Lung (tissue), 12 donors: ENCODE data around the gene APOBEC3B. TPM values are rescaled to one million over a fixed set of nuclear protein-coding genes. Genes with fewer than 3 reads are reported as not detected.
"Not testable (repeated sequence)": the region's sequence is repeated elsewhere in the genome, so short reads cannot be mapped to it uniquely, and the experiment has no call there.

Experiments used
- ATAC-seq: fragments of 200-7000 bp; cut with Tn5 transposase; one replicate; pipeline ENCODE4 v1.9.1; 2020; ENCODE audit warnings: moderate number of reproducible peaks; ENCODE audit not compliant: insufficient read depth, low FRiP score
- DNase-seq, 3 donors: peaks; one replicate each; pipeline ENCODE4 v3.0.0-alpha.2; 2013 to 2017
- H3K27ac ChIP-seq, 2 donors: one replicate each; pipeline ENCODE4 v1.5.1; 2013; ENCODE audit warnings: mild to moderate bottlenecking in 2 of 2, moderate library complexity in 2 of 2, control low read depth in 1 of 2, inconsistent platforms in 1 of 2, low read depth in 1 of 2, low read length in 1 of 2
- H3K27me3 ChIP-seq, 3 donors: one replicate each; pipeline ENCODE4 v1.5.1; 2013; ENCODE audit warnings: low read length in 2 of 3; ENCODE audit not compliant: control insufficient read depth in 3 of 3, insufficient read depth in 3 of 3
- H3K36me3 ChIP-seq, 4 donors: one replicate each; pipeline ENCODE4 v1.5.1; 2013; ENCODE audit warnings: low read length in 4 of 4, mild to moderate bottlenecking in 1 of 4, moderate library complexity in 1 of 4; ENCODE audit not compliant: control insufficient read depth in 4 of 4, insufficient read depth in 4 of 4
- H3K4me1 ChIP-seq, 5 donors: one replicate each; pipeline ENCODE4 v1.5.1; 2013; ENCODE audit warnings: low read length in 5 of 5, mild to moderate bottlenecking in 2 of 5, moderate library complexity in 1 of 5; ENCODE audit not compliant: control insufficient read depth in 5 of 5, insufficient read depth in 5 of 5
- H3K4me3 ChIP-seq: one replicate; pipeline ENCODE4 v1.5.1; 2013; ENCODE audit warnings: mild to moderate bottlenecking, control low read depth, moderate library complexity
- H3K9ac ChIP-seq, 2 donors: one replicate each; pipeline ENCODE4 v1.5.1; 2013; ENCODE audit warnings: low read length in 2 of 2, control low read depth in 1 of 2; ENCODE audit not compliant: insufficient read depth in 1 of 2
- H3K9me3 ChIP-seq, 4 donors: one replicate each; pipeline ENCODE4 v1.5.1; 2013; ENCODE audit warnings: low read length in 3 of 4, mild to moderate bottlenecking in 1 of 4, moderate library complexity in 1 of 4; ENCODE audit not compliant: control insufficient read depth in 4 of 4, insufficient read depth in 3 of 4
- WGBS, 2 donors: extraction: QIAGEN DNeasy Blood & Tissue Kit; methylation state at CpG; one replicate each; pipeline ENCODE4 v1.1.7; 2013; 5-methylcytosine and 5-hydroxymethylcytosine counted together
- polyA plus RNA-seq, 2 donors: library from polyadenylated mRNA; stranded (reverse); fragments of 200-250 nt; gene quantifications; one replicate each; pipeline ENCODE4 v1.2.1, GENCODE V29; 2013
- total RNA-seq, 2 donors: library from RNA; depleted of rRNA in 1 of 2; stranded (reverse); fragments of >200 nt in 1 of 2; gene quantifications; one replicate each; pipeline ENCODE4 v1.2.1, GENCODE V29; 2014 to 2021
- TF ChIP-seq, protein P1 (sequence below): IDR thresholded peaks from 2 replicates; pipeline ENCODE4 v1.5.1; 2012; ENCODE audit warnings: mild to moderate bottlenecking; ENCODE audit errors: control extremely low read depth, extremely low read depth
- donor health status: control.
- donor health status: control.
- donor health status: Bipolar disorder and iron deficiency.
- donor health status: healthy.
- donor health status: DM: yes; HTN: yes; CAD: no.

Gene APOBEC3B
- total and polyA plus RNA-seq, 4 donors: 1.0 to 4.5 (median 3.5) TPM

DNA sequence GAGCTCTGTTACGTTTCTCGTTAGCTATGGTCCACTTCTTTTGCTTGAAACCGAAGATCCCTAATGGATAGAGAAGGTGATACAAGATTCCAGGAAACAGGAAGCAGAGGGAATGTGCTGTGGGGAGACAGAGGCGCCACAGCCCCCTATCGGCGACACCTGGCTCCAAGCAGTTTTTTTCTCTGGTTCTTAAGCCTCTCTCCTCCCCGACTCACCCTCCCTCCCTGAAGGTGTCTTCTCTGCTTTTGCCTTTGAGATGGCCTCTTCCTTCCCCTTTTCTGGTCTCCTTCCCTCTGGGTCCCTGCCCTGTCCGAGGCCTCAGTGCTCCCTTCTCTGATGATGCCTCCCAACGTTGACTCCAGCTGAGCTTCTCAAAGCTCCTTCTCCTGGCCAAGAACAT is 38.9 kb upstream of the APOBEC3B start:
- H3K9ac ChIP-seq: no peak overlapping the region
- no peak for DNase-seq

DNA sequence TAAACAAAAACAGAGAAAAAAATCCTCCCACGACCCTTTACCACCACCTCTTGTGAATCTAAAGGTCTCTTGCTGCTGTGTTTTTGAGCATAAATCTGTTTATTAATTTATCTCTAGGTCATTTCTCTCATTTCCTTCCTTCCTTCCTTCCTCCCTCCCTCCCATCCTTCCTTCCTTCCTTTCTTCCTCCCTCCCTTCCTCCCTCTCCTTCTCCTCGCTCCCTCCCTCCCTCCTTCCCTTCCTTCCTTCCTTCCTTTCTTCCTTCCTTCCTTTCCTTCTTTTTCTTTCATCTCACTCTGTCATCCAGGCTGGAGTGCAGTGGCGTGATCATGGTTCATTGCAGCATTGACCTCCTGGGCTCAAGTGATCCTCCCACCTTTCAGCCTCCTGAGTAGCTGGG is 38.3 kb upstream of the APOBEC3B start:
- Histone ChIP-seq H3K4me1 (no peaks in the 10 kb centered on the region), H3K27me3 (no peaks in the 10 kb centered on the region), H3K4me3 (no peak overlapping the region), H3K9me3 (no peaks in the 10 kb centered on the region), H3K27ac (no peak overlapping the region), H3K36me3 (no peaks in the 10 kb centered on the region), H3K9ac (no peak overlapping the region)
- 52 to 60% methylated on average over 3 of the region's 3 CpGs for whole genome bisulfite sequencing, 2 donors
- TF ChIP-seq, protein P1, sequence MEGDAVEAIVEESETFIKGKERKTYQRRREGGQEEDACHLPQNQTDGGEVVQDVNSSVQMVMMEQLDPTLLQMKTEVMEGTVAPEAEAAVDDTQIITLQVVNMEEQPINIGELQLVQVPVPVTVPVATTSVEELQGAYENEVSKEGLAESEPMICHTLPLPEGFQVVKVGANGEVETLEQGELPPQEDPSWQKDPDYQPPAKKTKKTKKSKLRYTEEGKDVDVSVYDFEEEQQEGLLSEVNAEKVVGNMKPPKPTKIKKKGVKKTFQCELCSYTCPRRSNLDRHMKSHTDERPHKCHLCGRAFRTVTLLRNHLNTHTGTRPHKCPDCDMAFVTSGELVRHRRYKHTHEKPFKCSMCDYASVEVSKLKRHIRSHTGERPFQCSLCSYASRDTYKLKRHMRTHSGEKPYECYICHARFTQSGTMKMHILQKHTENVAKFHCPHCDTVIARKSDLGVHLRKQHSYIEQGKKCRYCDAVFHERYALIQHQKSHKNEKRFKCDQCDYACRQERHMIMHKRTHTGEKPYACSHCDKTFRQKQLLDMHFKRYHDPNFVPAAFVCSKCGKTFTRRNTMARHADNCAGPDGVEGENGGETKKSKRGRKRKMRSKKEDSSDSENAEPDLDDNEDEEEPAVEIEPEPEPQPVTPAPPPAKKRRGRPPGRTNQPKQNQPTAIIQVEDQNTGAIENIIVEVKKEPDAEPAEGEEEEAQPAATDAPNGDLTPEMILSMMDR: no peak
- ATAC-seq (no peak), DNase-seq (no peak)

More for the DNA sequence above, 38.9 kb upstream of the APOBEC3B start:
- no peak for ATAC-seq
- H3K27me3 ChIP-seq: no peaks in the 10 kb centered on the region
- H3K36me3 ChIP-seq: no peaks in the 10 kb centered on the region
- no peaks in the 10 kb centered on the region for H3K4me1 ChIP-seq
- H3K9me3 ChIP-seq: no peaks in the 10 kb centered on the region
- H3K4me3 ChIP-seq: no peak overlapping the region
- peak overlapping the region in 1 of 2 donors; percentile 32 for H3K27ac ChIP-seq
- TF ChIP-seq, protein P1: no peak
- 26 to 44% methylated on average over 9 of the region's 9 CpGs for WGBS, 2 donors

DNA sequence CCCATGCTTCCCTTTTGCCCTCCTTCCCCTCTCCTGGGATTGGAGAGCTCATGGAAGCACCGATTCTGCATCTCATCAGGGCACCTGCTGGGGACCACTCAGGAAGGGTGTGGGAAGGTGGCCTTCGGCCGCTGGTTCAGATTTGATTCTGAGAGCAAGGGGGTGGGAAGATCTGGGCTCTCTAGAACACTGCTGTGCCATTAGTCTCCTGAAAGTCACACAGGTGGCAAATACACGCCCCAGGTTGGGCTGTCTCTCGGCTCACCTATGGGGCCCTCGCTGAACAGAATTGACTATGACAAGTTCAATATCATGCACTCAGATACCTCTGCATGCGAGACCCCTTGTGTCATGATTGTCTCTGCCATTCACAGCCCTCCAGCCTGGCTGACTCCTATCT is 37.5 kb upstream of the APOBEC3B start:
- no peaks in the 10 kb centered on the region for H3K36me3 ChIP-seq
- no peak overlapping the region for H3K4me3 ChIP-seq
- no peak overlapping the region for H3K27ac ChIP-seq
- WGBS, 2 donors: 90 to 95% methylated on average over 7 of the region's 7 CpGs
- H3K9me3 ChIP-seq: no peaks in the 10 kb centered on the region
- no peaks in the 10 kb centered on the region for H3K27me3 ChIP-seq
- DNase-seq: no peak
- ATAC-seq: no peak
- no peaks in the 10 kb centered on the region for H3K4me1 ChIP-seq
- TF ChIP-seq, protein P1: no peak
- no peak overlapping the region for H3K9ac ChIP-seq

DNA sequence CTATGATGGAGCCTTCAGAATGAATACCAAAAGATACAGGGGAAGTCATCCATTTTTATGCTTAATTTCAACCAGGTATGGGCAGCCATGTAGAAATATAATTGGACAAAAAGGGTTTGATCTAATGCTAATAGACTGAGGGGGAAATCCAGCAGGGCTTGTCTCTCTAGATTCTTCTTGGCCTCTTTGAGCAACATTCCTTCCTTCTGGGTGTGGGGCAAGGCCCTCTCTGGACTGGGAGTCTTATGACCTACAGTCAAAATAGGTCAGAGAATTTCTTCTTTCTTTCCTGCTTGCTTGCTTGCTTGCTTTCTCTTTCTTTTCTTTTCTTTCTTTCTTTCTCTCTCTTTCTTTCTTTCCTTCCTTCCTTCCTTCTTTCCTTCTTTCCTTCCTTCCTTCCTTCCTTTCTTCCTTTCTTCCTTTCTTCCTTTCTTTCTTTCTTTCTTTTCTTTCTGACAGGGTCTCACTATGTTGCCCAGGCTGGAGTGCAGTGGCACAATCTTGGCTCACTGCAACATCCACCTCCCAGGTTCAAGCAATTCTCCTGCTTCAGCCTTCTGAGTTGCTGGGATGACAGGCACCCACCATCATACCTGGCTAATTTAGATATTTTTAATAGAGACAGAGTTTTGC is 36.3 kb upstream of the APOBEC3B start:
- H3K4me1 ChIP-seq, H3K4me3 ChIP-seq, H3K27me3 ChIP-seq, H3K9me3 ChIP-seq, DNase-seq, ATAC-seq, H3K9ac ChIP-seq, H3K27ac ChIP-seq, H3K36me3 ChIP-seq: not testable (repeated sequence)
